ENCODE results near the gene MME.

Gene MME

DNA sequence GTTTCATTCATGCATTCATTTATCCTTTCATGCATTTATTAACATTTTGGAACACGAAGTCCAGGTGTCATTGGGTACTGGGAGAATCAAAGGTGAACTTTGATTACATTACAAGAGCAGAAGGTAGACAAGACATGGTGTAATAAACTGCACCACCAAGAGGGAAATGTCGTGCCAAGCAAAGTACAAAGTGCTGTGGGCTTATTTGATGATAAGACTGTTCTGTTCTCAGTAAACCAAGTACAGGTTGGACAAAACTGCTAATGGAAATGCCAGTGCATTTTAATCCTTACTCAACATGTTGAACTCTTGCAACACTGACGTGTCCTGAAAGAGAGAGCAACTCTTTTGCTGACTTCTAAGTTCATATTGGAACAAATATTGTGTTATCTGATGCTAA is 69.4 kb downstream of the MME start:
- DNase-seq (ENCODE audit: low spot score) = no peak

GRCh38 chr3:155153242-155154186 is 73.4 kb downstream of the MME start:
- DNase-seq (ENCODE audit: low spot score) = no peak

DNA sequence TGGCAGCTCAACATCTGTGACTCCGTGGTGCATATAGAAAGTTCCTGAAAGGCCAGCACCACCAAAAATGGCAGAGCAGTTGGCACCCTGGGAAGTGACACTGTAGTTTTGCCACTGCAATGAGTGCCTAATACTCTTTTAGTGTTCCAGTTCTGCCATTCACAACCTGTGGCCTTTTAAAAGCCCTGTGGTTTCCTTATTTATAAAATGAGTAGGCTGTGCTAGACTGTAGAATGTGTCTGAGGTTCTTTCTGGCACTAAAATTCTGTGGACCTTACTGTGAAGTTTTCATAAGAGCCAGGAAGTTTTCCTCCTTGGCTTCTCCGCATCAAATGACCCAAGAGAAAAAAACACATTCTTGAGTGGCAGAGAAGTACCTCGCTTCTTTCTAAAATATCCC is 74.1 kb downstream of the MME start:
- no peak for DNase-seq (ENCODE audit: low spot score)

DNA sequence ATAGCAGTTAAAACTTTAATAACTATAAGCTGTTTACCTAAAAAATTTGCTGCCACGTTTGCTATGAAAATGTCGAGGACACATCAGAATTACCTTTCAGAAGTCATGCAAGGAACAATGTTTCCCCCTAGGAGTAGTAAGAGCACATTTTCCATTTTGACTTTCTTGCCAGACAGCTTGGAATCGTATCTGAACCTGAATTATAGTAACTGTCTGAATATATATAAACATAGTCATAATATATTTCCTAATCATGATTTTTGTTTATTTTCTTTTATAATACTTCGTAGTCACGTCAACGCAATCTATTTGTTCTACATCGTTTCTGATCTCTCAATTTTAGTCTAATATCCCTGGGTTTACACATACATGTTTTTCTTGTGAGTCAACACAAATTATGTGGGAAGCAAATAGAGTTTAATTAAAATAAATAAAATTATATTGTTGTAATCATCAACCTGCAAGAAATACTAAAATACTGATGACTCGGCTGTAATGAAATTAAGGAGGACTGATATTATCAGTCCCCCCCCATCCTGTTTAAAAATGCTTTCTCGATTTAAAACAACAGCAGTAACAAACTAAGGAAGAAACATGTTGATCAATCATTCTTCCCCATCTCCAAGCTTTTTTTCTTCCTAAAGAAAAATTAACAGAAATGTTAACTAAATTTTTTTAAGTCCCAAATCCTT is 78.4 kb downstream of the MME start:
- DNase-seq (ENCODE audit: low spot score) = no peak

GRCh38 chr3:155159301-155159700 is 79.2 kb downstream of the MME start:
- no peak for DNase-seq (ENCODE audit: low spot score)

DNA sequence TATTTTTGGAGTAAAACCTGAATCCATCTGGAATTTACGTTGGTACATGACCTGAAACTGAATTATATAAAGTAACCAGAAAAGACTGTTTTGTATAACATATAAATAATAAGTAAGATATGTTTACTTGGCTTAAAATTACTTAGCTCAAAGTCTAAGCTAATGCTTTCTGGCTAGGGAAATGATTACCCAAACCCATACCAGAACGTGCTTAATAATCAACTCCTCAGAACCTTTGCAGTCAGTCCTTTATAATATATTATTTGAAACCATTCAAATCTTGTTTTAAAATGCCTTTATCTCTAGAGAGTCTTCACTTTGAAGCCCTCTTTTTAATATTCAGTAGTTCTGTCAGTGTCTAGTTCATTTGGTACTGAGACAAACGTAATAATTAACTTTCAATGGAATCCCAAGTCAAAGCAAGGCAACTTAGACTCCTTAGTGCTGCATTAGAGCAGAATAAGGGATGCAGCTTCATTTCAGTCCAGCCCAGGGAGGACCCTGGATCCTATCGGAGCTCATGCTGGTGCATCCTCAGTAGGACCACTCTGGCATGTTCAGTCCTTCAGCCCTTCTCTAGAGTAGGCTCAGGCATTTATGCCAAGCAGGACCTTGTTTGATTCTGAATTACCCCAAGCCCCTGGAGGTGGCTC is 81.6 kb downstream of the MME start:
- DNase-seq (ENCODE audit: low spot score) = no peak

DNA sequence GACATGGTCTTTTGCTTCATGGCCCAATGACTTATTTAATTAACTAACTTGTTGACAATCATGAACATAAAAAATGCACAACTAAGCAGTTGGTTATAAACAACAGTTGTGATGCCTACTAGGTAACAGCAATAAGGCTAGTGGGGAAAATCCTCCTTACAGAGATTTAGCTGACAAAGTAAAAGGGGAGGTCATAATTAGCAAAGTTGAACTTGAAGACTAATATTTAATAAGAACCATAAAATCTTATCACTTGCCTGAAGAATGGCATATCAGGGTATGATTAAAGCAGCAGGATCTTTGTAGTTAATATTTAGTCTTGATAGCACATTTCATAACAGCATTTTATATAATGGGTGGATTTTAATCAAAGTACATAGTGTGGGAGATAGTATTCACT is 84.2 kb downstream of the MME start:
- no peak for DNase-seq (ENCODE audit: low spot score)

- no peak for DNase-seq (ENCODE audit: low spot score)
Measured at GRCh38 chr3:155166441-155166840, 86.3 kb downstream of the MME start.

DNA sequence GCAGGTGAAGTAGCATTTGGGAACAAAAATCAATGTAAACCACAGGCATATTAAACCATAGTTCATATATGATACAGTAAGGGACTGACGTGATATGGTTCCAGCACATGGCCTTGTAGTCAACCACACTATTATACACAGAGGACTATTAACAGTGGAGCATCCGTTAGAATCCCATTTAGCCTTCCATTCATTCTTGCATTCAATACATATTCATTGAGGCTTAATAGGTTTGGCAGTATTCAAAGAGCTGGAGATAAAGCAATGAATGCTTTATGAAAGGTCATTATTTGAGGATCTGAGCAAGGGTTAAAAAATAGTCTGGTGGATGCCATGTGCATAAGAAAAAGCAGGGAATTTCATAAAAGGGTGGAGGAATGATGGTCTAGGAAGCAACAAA is 89.1 kb downstream of the MME start:
- DNase-seq (ENCODE audit: low spot score) = no peak

DNA sequence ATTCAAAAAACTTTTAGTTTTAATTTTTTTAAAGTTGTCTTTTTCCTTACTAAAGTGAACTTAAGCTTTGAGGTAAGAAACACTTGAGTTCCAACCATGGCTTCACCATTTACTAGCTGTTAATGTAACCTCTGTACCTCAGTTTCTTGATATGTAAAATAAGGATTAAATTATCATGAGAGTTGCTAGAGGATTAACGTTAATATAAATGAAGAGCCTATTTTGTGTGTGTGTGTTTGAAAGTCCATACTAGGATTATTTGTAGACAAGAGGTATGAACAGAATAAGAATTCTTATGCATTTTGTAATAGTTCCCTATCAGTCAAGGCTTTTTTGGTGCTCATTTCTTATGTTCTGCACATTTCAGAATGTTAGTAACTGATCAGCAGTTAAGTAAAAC is 93.7 kb downstream of the MME start:
- DNase-seq (ENCODE audit: low spot score) = no peak

DNA sequence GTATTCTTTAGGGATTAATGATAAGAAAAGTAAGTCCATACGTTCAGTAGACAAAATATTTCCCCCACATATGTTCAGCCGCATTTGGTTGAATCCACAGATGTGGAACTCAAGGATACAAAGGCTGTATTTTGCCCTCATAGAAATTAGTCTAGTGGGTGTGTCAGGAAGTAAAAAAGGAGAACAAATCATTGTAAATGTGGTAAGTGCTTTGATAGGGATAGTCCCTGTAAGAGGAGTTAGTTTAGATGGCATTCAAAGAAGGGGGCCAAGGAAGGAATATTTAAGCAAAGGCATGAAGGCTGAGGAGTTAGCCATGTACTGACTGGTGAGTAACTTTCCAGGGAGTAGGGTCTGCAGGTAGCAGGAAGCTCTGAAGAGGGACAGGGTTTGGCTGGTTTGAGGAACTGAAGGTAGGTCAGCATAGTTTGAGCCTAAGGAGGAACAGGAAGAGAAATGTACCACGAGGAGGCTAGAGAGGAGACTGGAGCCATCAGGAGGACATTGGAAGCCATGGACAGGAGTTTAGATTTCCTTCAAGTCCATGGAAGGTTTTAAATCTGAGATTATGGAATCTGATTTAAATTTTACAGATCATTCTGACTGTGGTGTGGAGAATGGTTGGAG is 98.8 kb downstream of the MME start:
- DNase-seq (ENCODE audit: low spot score) = no peak

- peak; percentile 3 for DNase-seq (ENCODE audit: low spot score)
Measured at GRCh38 chr3:155179437-155179827, 99.3 kb downstream of the MME start.

GRCh38 chr3:155179966-155180757 is 100.0 kb downstream of the MME start:
- DNase-seq (ENCODE audit: low spot score) = no peak

DNA sequence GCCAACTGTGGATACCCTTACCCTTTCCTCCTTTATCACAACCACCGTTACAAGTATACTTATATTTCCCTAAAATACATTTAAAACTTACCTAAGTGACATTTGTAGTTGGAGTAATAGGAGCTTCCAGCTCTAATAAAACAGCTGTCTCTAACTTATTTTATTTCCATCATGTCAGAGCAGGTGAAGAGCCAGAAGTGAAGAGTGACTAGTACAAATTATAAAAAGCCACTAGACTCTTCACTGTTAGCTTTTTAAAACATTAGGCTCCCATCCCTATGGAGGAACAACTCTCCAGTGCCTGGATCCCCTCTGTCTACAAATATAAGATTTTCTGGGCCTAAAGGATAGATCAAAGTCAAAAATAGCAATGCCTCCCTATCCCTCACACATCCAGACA is 102.3 kb downstream of the MME start:
- DNase-seq (ENCODE audit: low spot score) = no peak

GRCh38 chr3:155184011-155184410 is 103.9 kb downstream of the MME start:
- no peak for DNase-seq (ENCODE audit: low spot score)

GRCh38 chr3:155185631-155186071 is 105.5 kb downstream of the MME start:
- no peak for DNase-seq (ENCODE audit: low spot score)

DNA sequence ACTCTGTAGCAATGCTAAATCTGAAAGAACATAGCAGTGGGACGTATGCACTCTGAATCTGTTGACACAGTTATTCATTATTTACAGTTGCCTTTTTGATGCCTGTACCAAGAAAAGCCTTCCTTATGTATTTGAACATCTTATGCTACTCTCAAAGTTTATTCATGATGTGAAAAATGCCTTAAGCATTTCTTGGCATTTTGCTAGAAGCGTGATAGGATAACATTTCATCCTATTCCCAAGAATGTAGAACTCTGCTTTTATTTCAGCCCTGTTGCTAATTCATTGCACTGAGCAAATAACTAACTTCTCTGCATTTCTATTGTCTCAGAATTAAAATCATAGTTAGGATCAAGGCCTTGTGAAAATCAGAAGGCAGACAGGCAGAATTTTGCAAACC is 107.9 kb downstream of the MME start:
- DNase-seq (ENCODE audit: low spot score) = no peak

- no peak for DNase-seq (ENCODE audit: low spot score)
Measured at GRCh38 chr3:155189478-155189877, 109.4 kb downstream of the MME start.

- no peak for DNase-seq (ENCODE audit: low spot score)
Measured at GRCh38 chr3:155190691-155191090, 110.6 kb downstream of the MME start.

DNA sequence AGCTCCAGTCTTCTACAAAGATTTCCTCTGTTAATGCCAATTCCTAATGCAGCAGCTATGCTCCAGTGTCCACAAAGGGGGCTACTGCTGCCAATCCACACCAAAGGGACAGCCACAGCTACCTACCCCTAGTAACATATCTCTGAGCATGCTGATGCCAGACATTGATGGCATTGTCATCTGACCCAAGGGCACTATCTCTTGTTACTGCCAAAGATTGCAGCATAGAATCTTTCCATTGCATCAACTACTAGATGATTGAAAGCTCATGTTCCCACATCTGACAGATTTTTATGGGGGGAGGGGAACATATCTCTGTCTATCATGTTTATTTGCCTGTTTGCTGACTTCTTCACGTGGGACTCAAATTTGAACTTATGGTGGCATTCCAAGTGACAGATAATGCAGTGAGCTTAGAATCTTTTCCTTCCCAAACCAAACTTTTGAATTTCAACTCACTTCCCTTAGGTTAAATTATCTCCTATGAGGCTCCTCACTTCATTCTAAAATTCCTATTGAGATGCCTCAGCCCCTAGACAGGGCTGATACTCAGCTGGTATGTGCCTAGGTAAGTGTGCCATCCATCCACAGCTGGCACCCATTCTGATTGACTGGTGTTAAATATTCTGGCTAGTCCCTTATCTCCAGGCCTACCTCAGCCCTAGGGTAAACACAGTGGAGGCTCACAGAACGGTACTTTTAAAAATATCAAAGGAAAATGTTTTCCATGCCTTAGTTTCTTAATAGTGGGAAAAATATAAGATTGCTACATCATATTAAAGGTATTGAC is 113.0 kb downstream of the MME start:
- no peak for DNase-seq (ENCODE audit: low spot score)

DNA sequence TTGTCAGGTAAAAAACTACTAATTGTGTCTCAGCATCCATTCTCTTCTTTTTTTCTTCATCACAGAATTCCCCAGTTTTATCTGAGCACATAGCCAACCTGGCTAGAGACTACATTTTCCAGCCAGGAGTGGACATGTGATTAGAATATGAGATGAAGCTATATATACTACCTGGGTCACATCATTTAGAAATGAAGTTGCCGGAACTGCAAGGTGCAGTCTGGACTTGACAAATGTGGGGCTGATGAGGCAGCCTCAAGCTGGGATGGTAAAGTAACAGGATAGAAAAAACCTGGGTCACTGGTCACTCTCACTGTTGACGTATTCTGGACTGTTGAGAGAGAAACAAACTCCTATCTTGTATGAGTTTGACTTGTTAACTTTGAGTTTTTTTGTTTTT is 113.7 kb downstream of the MME start:
- no peak for DNase-seq (ENCODE audit: low spot score)

Data from hematopoietic multipotent progenitor cell treated with erythropoietin and hydrocortisone succinate and interleukin-3 and kit ligand, for 15 days (in vitro differentiated cells).